ENCODE data around the gene TTR.

Gene TTR

GRCh38 chr18:31591628-31592027 is at the start of gene TTR:
Gene TTR (plus strand): TSS chr18:31591877. CDS start chr18:31591903, 26 bp downstream.
- ATAC-seq, result no peak

GRCh38 chr18:31546476-31546875 is 45.2 kb upstream of the TTR start:
- no peak for ATAC-seq

- no peak for ATAC-seq
Observed at GRCh38 chr18:31548853-31549252, 42.8 kb upstream of the TTR start.

- ATAC-seq, result no peak
Observed at GRCh38 chr18:31549416-31549815, 42.3 kb upstream of the TTR start.

- ATAC-seq, result no peak
Observed at GRCh38 chr18:31551883-31552282, 39.8 kb upstream of the TTR start.

GRCh38 chr18:31553800-31554199 is 37.9 kb upstream of the TTR start:
- ATAC-seq, result no peak

GRCh38 chr18:31554776-31555175 is 36.9 kb upstream of the TTR start:
- ATAC-seq, result no peak

- no peak for ATAC-seq
Observed at GRCh38 chr18:31555971-31556747, 35.5 kb upstream of the TTR start.

- no peak for ATAC-seq
Observed at GRCh38 chr18:31557446-31557845, 34.2 kb upstream of the TTR start.

- ATAC-seq, result no peak
Observed at GRCh38 chr18:31558567-31558966, 33.1 kb upstream of the TTR start.

- no peak for ATAC-seq
Observed at GRCh38 chr18:31562726-31563125, 29.0 kb upstream of the TTR start.

- no peak for ATAC-seq
Observed at GRCh38 chr18:31563778-31564177, 27.9 kb upstream of the TTR start.

GRCh38 chr18:31565345-31565744 is 26.3 kb upstream of the TTR start:
- no peak for ATAC-seq

- ATAC-seq, result no peak
Observed at GRCh38 chr18:31565782-31566512, 25.7 kb upstream of the TTR start.

- no peak for ATAC-seq
Observed at GRCh38 chr18:31566576-31567306, 24.9 kb upstream of the TTR start.

- ATAC-seq, result no peak
Observed at GRCh38 chr18:31572368-31572767, 19.3 kb upstream of the TTR start.

GRCh38 chr18:31573051-31573450 is 18.6 kb upstream of the TTR start:
- ATAC-seq, result no peak

- no peak for ATAC-seq
Observed at GRCh38 chr18:31574359-31574758, 17.3 kb upstream of the TTR start.

- ATAC-seq, result no peak
Observed at GRCh38 chr18:31575515-31576257, 16.0 kb upstream of the TTR start.

GRCh38 chr18:31576670-31577069 is 15.0 kb upstream of the TTR start:
- no peak for ATAC-seq

GRCh38 chr18:31577195-31577594 is 14.5 kb upstream of the TTR start:
- ATAC-seq, result no peak

- no peak for ATAC-seq
Observed at GRCh38 chr18:31578126-31578525, 13.6 kb upstream of the TTR start.

- ATAC-seq, result no peak
Observed at GRCh38 chr18:31579375-31579774, 12.3 kb upstream of the TTR start.
